Astrocyte (in vitro differentiated cells and primary cell): Measurements from ENCODE around the gene PTK6.

Experiments
- EZH2 ChIP-seq: IDR thresholded peaks from 2 replicates; pipeline ENCODE4 v1.6.1; 2012; ENCODE audit warnings: mild to moderate bottlenecking, low read length, inconsistent platforms; ENCODE audit not compliant: insufficient read depth
- TF ChIP-seq, protein P1 (sequence below): IDR thresholded peaks from 2 replicates; pipeline ENCODE4 v1.5.1; 2011; ENCODE audit warnings: low read depth, mild to moderate bottlenecking, inconsistent platforms, low read length, moderate library complexity; ENCODE audit not compliant: insufficient read depth

DNA sequence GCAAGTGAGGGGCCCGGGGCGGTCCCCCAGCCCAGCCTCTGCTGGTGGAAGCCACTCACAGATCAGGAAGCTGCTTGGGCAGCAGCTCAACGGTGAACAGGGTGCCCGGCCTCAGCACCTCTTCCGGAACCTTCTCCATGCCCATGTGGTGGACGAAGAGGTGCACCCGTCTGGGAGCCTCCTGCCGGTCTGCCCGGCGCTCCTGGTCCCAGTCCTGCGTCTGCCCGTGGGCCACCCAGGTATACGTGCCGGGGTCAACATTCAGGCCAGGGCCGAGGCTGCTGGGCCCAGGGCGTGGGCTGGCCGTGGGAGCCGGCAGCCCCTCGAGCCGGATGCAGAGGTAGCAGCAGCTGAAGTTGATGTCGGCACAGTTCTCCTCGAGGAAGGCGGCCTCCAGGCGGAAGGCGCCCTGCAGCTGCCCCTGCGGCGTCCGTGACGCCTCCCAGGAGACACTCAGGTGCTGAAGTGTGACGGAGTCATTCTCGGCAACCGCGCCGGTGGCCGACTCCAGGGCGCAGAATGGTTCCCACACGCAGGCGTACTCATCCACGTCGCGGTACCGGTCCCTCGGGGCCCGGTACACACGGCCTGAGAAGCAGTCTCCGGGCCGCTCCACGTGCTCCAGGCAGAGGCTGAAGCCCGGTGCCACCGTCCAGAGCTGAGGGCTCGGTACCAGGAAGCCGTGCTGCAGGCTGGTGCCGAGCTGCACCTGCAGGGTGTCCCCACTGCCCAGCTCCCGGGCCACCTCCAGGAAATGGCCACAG lies 25.5 kb upstream of the PTK6 start:
- TF ChIP-seq, protein P1, sequence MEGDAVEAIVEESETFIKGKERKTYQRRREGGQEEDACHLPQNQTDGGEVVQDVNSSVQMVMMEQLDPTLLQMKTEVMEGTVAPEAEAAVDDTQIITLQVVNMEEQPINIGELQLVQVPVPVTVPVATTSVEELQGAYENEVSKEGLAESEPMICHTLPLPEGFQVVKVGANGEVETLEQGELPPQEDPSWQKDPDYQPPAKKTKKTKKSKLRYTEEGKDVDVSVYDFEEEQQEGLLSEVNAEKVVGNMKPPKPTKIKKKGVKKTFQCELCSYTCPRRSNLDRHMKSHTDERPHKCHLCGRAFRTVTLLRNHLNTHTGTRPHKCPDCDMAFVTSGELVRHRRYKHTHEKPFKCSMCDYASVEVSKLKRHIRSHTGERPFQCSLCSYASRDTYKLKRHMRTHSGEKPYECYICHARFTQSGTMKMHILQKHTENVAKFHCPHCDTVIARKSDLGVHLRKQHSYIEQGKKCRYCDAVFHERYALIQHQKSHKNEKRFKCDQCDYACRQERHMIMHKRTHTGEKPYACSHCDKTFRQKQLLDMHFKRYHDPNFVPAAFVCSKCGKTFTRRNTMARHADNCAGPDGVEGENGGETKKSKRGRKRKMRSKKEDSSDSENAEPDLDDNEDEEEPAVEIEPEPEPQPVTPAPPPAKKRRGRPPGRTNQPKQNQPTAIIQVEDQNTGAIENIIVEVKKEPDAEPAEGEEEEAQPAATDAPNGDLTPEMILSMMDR = no peak
- TF ChIP-seq EZH2 = no peak
